ENCODE measurements around the gene ECHS1. TPM values are rescaled to one million over a fixed set of nuclear protein-coding genes. Genes with fewer than 3 reads are reported as not detected.

ECHS1 gene
- polyA plus RNA-seq, 2 of the 4 experiments (the other 2 are of a cell fraction) = 66.7 to 133 TPM

GRCh38 chr10:133405844-133406527 lies 32.8 kb upstream of the ECHS1 start:
- DNase-seq (ENCODE audit: low read depth in 1 of 2, low spot score in 1 of 2) (no peak), ATAC-seq (no peak), FAIRE-seq (no peak)
- Histone ChIP-seq H3K4me3 (no peak overlapping the region), H3K4me1 (no peaks in the 10 kb centered on the region), H3K9me3 (peaks cover 11% of the 10 kb centered on the region; the same call in 1 of the 3 replicates), H3K27ac (no peak overlapping the region), H3K4me2 (no peak overlapping the region)
- ChIA-PET POLR2A (no interaction called here), CTCF (no interaction called here)
- TF ChIP-seq ATOH8 (CRISPR knock-in tag; IDR thresholded peaks at IDR 0.05; ENCODE audit: low read depth) (no peak), POLR2A (IDR thresholded peaks at IDR 0.05; ENCODE audit: low read length) (no peak), FOSB (CRISPR knock-in tag; IDR thresholded peaks at IDR 0.05) (no peak), MAFK (IDR thresholded peaks at IDR 0.05; ENCODE audit: partially characterized antibody) (no peak), HMGXB4 (CRISPR knock-in tag; IDR thresholded peaks at IDR 0.05; ENCODE audit: borderline replicate concordance) (no peak), POLR2AphosphoS2 (conservative IDR thresholded peaks at IDR 0.05; ENCODE audit: low read length) (no peak), CHD2 (IDR thresholded peaks at IDR 0.05; ENCODE audit: low read length, partially characterized antibody) (no peak), HEYL (CRISPR knock-in tag; IDR thresholded peaks at IDR 0.05) (no peak), JUNB (IDR thresholded peaks at IDR 0.05) (no peak), CBX8 (IDR thresholded peaks at IDR 0.05) (no peak)
- 93% methylated on average over 8 of the region's 8 CpGs for WGBS (ENCODE audit: missing lambda C conversion rate)

- POLR2A ChIA-PET = no interaction called here
- H3K4me3 ChIP-seq = no peak overlapping the region
- FAIRE-seq = no peak
- no peak for TF ChIP-seq ZNF302 (CRISPR knock-in tag; IDR thresholded peaks at IDR 0.05)
- TF ChIP-seq ZSCAN20 (CRISPR knock-in tag; IDR thresholded peaks at IDR 0.05) = no peak
- no peak for TF ChIP-seq BHLHE40 (IDR thresholded peaks at IDR 0.05; ENCODE audit: low read depth, low read length)
- no peak for TF ChIP-seq GATA3 (IDR thresholded peaks at IDR 0.05; ENCODE audit: borderline replicate concordance)
- TF ChIP-seq HOXB5 (CRISPR knock-in tag; IDR thresholded peaks at IDR 0.05) = no peak
- no peak for TF ChIP-seq MYC (IDR thresholded peaks at IDR 0.05; ENCODE audit: borderline replicate concordance, low read length)
- no peak overlapping the region for H3K27ac ChIP-seq
- ATAC-seq = no peak
- H3K4me2 ChIP-seq = no peak overlapping the region
- WGBS (ENCODE audit: missing lambda C conversion rate) = 62% methylated on average over 2 of the region's 2 CpGs
- no peaks in the 10 kb centered on the region for H3K4me1 ChIP-seq
- 0 out of 3 replicates have a peak, but pooled peaks cover 4% of the 10 kb centered on the region for H3K9me3 ChIP-seq
- no peak for DNase-seq (ENCODE audit: low read depth in 1 of 2, low spot score in 1 of 2)
- CTCF ChIA-PET = no interaction called here
Observed at GRCh38 chr10:133405272-133405671, 32.1 kb upstream of the ECHS1 start.

GRCh38 chr10:133403784-133404183 lies 30.6 kb upstream of the ECHS1 start:
- CTCF ChIA-PET = no interaction called here
- FAIRE-seq (no peak), DNase-seq (ENCODE audit: low read depth in 1 of 2, low spot score in 1 of 2) (no peak), ATAC-seq (no peak)
- WGBS (ENCODE audit: missing lambda C conversion rate) = 91% methylated on average over 5 of the region's 5 CpGs
- Histone ChIP-seq H3K4me3 (no peak overlapping the region), H3K4me1 (no peaks in the 10 kb centered on the region), H3K9me3 (no peaks in the 10 kb centered on the region), H3K27ac (no peak overlapping the region), H3K4me2 (no peak overlapping the region)
- POLR2A ChIA-PET = no interaction called here
- TF ChIP-seq NFE2L2 (conservative IDR thresholded peaks at IDR 0.05; ENCODE audit: low read length) (no peak), HMGXB4 (CRISPR knock-in tag; IDR thresholded peaks at IDR 0.05; ENCODE audit: borderline replicate concordance) (no peak), RNF2 (IDR thresholded peaks at IDR 0.05; ENCODE audit: borderline replicate concordance, low read depth) (no peak), EP300 (IDR thresholded peaks at IDR 0.05) (no peak), NPAS2 (CRISPR knock-in tag; IDR thresholded peaks at IDR 0.05; ENCODE audit: borderline replicate concordance) (no peak), EHMT2 (IDR thresholded peaks at IDR 0.05; ENCODE audit: low read depth) (no peak), USF2 (IDR thresholded peaks at IDR 0.05) (no peak), NR3C1 (IDR thresholded peaks at IDR 0.05) (no peak), ZC3H11A (IDR thresholded peaks at IDR 0.05) (no peak), MAX (IDR thresholded peaks at IDR 0.05) (no peak), HDAC2 (IDR thresholded peaks at IDR 0.05) (no peak), MAFK (IDR thresholded peaks at IDR 0.05; ENCODE audit: partially characterized antibody) (no peak), CTCF (IDR thresholded peaks at IDR 0.05) (no peak), HEYL (CRISPR knock-in tag; IDR thresholded peaks at IDR 0.05) (no peak), FOXS1 (CRISPR knock-in tag; IDR thresholded peaks at IDR 0.05) (no peak), POLR2AphosphoS2 (conservative IDR thresholded peaks at IDR 0.05; ENCODE audit: low read length) (no peak), RAD21 (conservative IDR thresholded peaks at IDR 0.05 in 1 of 2, IDR thresholded peaks at IDR 0.05 in 1 of 2) (no peak)
